ENCODE results near the gene CRABP2.

Gene CRABP2

DNA sequence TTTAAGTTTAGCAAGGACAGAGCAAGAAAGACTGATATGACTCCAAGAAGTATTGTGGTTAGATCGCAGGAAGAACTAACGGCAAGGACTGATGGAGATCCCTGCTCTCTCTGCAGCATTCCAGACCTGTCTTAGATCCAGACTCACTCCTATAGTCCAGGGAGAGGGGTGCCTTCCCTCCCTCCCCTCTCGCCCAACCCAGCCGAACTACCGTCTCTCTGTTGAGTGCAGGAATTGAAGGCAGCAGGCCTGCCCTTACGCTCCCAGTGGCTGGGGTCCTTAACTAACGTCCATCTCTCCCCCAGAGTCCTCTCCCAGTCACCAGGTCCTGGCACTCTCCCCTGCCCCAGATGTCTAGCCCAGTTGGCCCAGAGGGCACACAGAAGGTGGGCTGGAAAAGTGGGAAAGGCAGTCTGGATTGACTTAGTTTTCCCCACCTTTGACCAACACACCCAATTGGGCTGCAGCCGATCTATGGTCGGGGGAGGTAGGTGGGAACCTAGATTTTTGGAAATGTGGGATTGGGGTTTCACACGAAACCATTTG is 1.1 kb downstream of the CRABP2 start:
- no peaks in the 10 kb centered on the region for H3K79me2 ChIP-seq (ENCODE audit: insufficient read depth, low read length)
- peaks cover 11% of the 10 kb centered on the region; the same call in 1 of the 2 replicates for H3K27me3 ChIP-seq (ENCODE audit: insufficient read depth, low read length)
- H3K36me3 ChIP-seq (ENCODE audit: insufficient read depth, low read length), result no peaks in the 10 kb centered on the region
- TF ChIP-seq, protein P1, sequence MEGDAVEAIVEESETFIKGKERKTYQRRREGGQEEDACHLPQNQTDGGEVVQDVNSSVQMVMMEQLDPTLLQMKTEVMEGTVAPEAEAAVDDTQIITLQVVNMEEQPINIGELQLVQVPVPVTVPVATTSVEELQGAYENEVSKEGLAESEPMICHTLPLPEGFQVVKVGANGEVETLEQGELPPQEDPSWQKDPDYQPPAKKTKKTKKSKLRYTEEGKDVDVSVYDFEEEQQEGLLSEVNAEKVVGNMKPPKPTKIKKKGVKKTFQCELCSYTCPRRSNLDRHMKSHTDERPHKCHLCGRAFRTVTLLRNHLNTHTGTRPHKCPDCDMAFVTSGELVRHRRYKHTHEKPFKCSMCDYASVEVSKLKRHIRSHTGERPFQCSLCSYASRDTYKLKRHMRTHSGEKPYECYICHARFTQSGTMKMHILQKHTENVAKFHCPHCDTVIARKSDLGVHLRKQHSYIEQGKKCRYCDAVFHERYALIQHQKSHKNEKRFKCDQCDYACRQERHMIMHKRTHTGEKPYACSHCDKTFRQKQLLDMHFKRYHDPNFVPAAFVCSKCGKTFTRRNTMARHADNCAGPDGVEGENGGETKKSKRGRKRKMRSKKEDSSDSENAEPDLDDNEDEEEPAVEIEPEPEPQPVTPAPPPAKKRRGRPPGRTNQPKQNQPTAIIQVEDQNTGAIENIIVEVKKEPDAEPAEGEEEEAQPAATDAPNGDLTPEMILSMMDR (IDR thresholded peaks at IDR 0.05; ENCODE audit: low read length), result no peak
- TF ChIP-seq EZH2 (IDR thresholded peaks at IDR 0.05; ENCODE audit: borderline replicate concordance, low read length), result no peak
- H3K9ac ChIP-seq (ENCODE audit: low read length), result no peak overlapping the region
- H3F3A ChIP-seq (ENCODE audit: insufficient read depth, low read length), result no peaks in the 10 kb centered on the region
- H3K9me2 ChIP-seq (ENCODE audit: low read depth, low read length), result no peaks in the 10 kb centered on the region
- no peak overlapping the region for H2AFZ ChIP-seq (ENCODE audit: low read length)
- no peak overlapping the region for H3K4me2 ChIP-seq (ENCODE audit: low read length)
- no peak overlapping the region for H3K27ac ChIP-seq (ENCODE audit: low read depth, low read length, poor library complexity, severe bottlenecking)
- no peaks in the 10 kb centered on the region for H4K20me1 ChIP-seq (ENCODE audit: insufficient read depth, low read length)
- no peaks in the 10 kb centered on the region for H3K9me3 ChIP-seq (ENCODE audit: low read length)
- peaks cover 15% of the 10 kb centered on the region for H3K4me1 ChIP-seq (ENCODE audit: insufficient read depth, low read length, severe bottlenecking)
- H3K4me3 ChIP-seq (ENCODE audit: low read depth, low read length, poor library complexity, severe bottlenecking), result no peak overlapping the region

DNA sequence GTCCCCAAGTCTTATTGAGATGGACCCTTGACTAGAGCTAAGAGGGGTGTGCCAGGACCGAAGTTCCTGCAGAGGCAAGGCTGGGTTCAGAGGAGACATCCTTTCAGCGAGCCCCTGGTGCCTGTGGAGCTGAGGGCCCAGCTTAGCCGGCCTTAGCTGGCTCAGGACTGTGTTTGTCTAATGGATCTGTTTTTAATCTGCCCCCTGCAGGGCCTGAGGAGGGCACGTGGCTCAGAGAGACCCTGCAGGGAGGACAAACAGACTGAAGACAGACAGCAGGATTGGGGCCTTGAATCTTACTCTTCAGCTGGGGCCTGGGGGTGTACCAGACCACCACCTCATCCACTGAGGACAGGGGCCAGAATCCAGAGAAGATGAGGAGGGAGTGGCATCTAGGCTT is 1.6 kb downstream of the CRABP2 start:
- Histone ChIP-seq H3K79me2 (ENCODE audit: insufficient read depth, low read length) (no peaks in the 10 kb centered on the region), H3K4me3 (ENCODE audit: low read depth, low read length, poor library complexity, severe bottlenecking) (no peak overlapping the region), H3K9ac (ENCODE audit: low read length) (no peak overlapping the region), H3K27me3 (ENCODE audit: insufficient read depth, low read length) (peaks cover 11% of the 10 kb centered on the region; the same call in 1 of the 2 replicates), H3K4me2 (ENCODE audit: low read length) (no peak overlapping the region), H3K27ac (ENCODE audit: low read depth, low read length, poor library complexity, severe bottlenecking) (no peak overlapping the region), H3F3A (ENCODE audit: insufficient read depth, low read length) (no peaks in the 10 kb centered on the region), H3K9me2 (ENCODE audit: low read depth, low read length) (no peaks in the 10 kb centered on the region), H3K4me1 (ENCODE audit: insufficient read depth, low read length, severe bottlenecking) (peaks cover 15% of the 10 kb centered on the region), H3K9me3 (ENCODE audit: low read length) (no peaks in the 10 kb centered on the region), H3K36me3 (ENCODE audit: insufficient read depth, low read length) (no peaks in the 10 kb centered on the region), H4K20me1 (ENCODE audit: insufficient read depth, low read length) (no peaks in the 10 kb centered on the region), H2AFZ (ENCODE audit: low read length) (no peak overlapping the region)
- TF ChIP-seq, protein P1 (IDR thresholded peaks at IDR 0.05; ENCODE audit: low read length), result no peak
- no peak for TF ChIP-seq EZH2 (IDR thresholded peaks at IDR 0.05; ENCODE audit: borderline replicate concordance, low read length)

DNA sequence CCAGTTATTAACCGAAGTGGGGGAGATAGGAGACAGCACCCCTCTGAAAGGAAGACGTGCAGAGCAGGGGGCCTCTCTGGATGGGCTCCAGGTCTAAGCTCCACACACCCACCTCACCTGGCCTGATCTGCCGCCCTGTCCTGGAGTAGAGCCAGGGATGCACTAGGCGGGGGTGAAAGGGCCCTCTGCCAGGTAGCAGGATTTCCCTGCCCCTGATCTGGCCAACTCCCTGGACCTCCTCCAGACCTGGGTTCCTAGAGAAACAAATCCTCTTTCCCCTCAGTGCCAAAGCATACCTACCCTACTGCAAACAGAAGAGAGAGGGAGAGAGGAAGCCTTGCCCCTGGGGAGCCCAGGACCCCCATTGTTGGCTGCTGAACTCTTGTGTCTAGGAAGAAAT is 2.0 kb downstream of the CRABP2 start:
- H3K9me3 ChIP-seq (ENCODE audit: low read length), result no peaks in the 10 kb centered on the region
- no peak for TF ChIP-seq EZH2 (IDR thresholded peaks at IDR 0.05; ENCODE audit: borderline replicate concordance, low read length)
- TF ChIP-seq, protein P1 (IDR thresholded peaks at IDR 0.05; ENCODE audit: low read length), result no peak
- H3K4me3 ChIP-seq (ENCODE audit: low read depth, low read length, poor library complexity, severe bottlenecking), result no peak overlapping the region
- peaks cover 15% of the 10 kb centered on the region for H3K4me1 ChIP-seq (ENCODE audit: insufficient read depth, low read length, severe bottlenecking)
- no peaks in the 10 kb centered on the region for H4K20me1 ChIP-seq (ENCODE audit: insufficient read depth, low read length)
- H3K27me3 ChIP-seq (ENCODE audit: insufficient read depth, low read length), result peaks cover 11% of the 10 kb centered on the region; the same call in 1 of the 2 replicates
- no peak overlapping the region for H3K27ac ChIP-seq (ENCODE audit: low read depth, low read length, poor library complexity, severe bottlenecking)
- no peaks in the 10 kb centered on the region for H3K36me3 ChIP-seq (ENCODE audit: insufficient read depth, low read length)
- no peaks in the 10 kb centered on the region for H3K9me2 ChIP-seq (ENCODE audit: low read depth, low read length)
- no peak overlapping the region for H2AFZ ChIP-seq (ENCODE audit: low read length)
- no peaks in the 10 kb centered on the region for H3K79me2 ChIP-seq (ENCODE audit: insufficient read depth, low read length)
- no peak overlapping the region for H3K4me2 ChIP-seq (ENCODE audit: low read length)
- H3K9ac ChIP-seq (ENCODE audit: low read length), result no peak overlapping the region
- no peaks in the 10 kb centered on the region for H3F3A ChIP-seq (ENCODE audit: insufficient read depth, low read length)
